GM12864 (cell line): ENCODE measurements around the gene MYH10.

Experiments used
- DNase-seq: peaks from one replicate; pipeline ENCODE4 v3.0.0-alpha.2; 2011; ENCODE audit warnings: low read depth
- H3K4me3 ChIP-seq: 2 replicates; pipeline ENCODE4 v1.5.1; 2011; ENCODE audit warnings: mild to moderate bottlenecking, low read depth, low read length, control low read depth
- CTCF ChIP-seq: IDR thresholded peaks from 2 replicates; pipeline ENCODE4 v1.5.1; 2011; ENCODE audit warnings: low read depth, mild to moderate bottlenecking, moderate library complexity, low read length, control low read depth, inconsistent platforms; ENCODE audit errors: missing control alignments

Gene MYH10

GRCh38 chr17:8451933-8452614 is 178.5 kb downstream of the MYH10 start:
- TF ChIP-seq CTCF: no peak
- H3K4me3 ChIP-seq: no peak overlapping the region
- no peak for DNase-seq

- DNase-seq: no peak
- no peak overlapping the region for H3K4me3 ChIP-seq
- TF ChIP-seq CTCF: no peak
These were observed 182.2 kb downstream of the MYH10 start for GRCh38 chr17:8448310-8448709.

- no peak for DNase-seq
- no peak overlapping the region for H3K4me3 ChIP-seq
- no peak for TF ChIP-seq CTCF
These were observed 182.7 kb downstream of the MYH10 start for GRCh38 chr17:8447799-8448198.

- no peak for TF ChIP-seq CTCF
- DNase-seq: no peak
- no peak overlapping the region for H3K4me3 ChIP-seq
These were observed 185.0 kb downstream of the MYH10 start for GRCh38 chr17:8445536-8445935.

GRCh38 chr17:8444494-8444893 is 186.0 kb downstream of the MYH10 start:
- H3K4me3 ChIP-seq: no peak overlapping the region
- no peak for TF ChIP-seq CTCF
- no peak for DNase-seq

GRCh38 chr17:8443756-8444155 is 186.8 kb downstream of the MYH10 start:
- no peak for TF ChIP-seq CTCF
- no peak overlapping the region for H3K4me3 ChIP-seq
- no peak for DNase-seq

GRCh38 chr17:8442310-8442709 is 188.2 kb downstream of the MYH10 start:
- no peak for DNase-seq
- TF ChIP-seq CTCF: no peak
- H3K4me3 ChIP-seq: no peak overlapping the region
